Left lobe of liver (tissue), 2 donors: ENCODE data around the gene RIIAD1. TPM values are rescaled to one million over a fixed set of nuclear protein-coding genes. Genes with fewer than 3 reads are reported as not detected.

ENCODE experiments used
- ATAC-seq: fragments of 200-7000 bp; cut with Tn5 transposase; one replicate; pipeline ENCODE4 v1.9.1; 2020; ENCODE audit warnings: mild to moderate bottlenecking, moderate library complexity
- DNase-seq: peaks from one replicate; pipeline ENCODE4 v3.0.0-alpha.2; 2020; ENCODE audit warnings: low spot score
- total RNA-seq: library from RNA; stranded (reverse); gene quantifications from one replicate; pipeline ENCODE4 v1.2.1, GENCODE V29; 2021
- donor health status: DM: no; HTN: no; CAD: no; lungs with moderate emphysema.
- donor health status: DM: no; HTN: yes; CAD: no.

Gene RIIAD1
- total RNA-seq, 1 donor from 2014 or later: not detected

GRCh38 chr1:151710187-151710840 is 11.0 kb upstream of the RIIAD1 start:
- ATAC-seq: no peak
- DNase-seq: no peak

- DNase-seq (no peak), ATAC-seq (no peak)
Observed at GRCh38 chr1:151711044-151711800, 10.1 kb upstream of the RIIAD1 start.

GRCh38 chr1:151711951-151712350 is 9.4 kb upstream of the RIIAD1 start:
- ATAC-seq (no peak), DNase-seq (no peak)

DNA sequence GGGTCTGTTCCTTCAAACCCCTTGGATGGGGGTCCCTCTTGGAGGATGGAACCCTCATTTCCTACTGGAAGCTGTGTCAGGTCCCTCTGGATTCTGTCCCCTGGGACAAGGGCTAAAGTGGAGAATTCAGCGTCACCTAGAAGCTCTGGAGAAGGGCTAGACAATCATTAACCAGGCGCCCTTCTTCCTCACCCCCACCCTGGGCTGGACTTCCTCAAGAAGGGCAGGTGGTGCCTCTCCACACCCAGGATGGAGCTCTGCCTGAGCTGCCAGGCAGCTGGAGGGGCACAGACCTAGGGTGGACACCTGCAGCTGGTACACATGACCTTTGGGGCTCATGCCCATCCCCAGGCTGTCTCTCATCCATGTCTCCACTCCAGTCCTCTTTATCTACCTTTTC is 8.3 kb upstream of the RIIAD1 start:
- ATAC-seq: peak; percentile 15
- no peak for DNase-seq

- no peak for ATAC-seq
Observed at GRCh38 chr1:151713874-151714273, 7.4 kb upstream of the RIIAD1 start.

GRCh38 chr1:151714820-151715725 is 6.2 kb upstream of the RIIAD1 start:
- DNase-seq (no peak), ATAC-seq (no peak)

More at GRCh38 chr1:151713874-151714273, 7.4 kb upstream of the RIIAD1 start:
- DNase-seq: no peak

DNA sequence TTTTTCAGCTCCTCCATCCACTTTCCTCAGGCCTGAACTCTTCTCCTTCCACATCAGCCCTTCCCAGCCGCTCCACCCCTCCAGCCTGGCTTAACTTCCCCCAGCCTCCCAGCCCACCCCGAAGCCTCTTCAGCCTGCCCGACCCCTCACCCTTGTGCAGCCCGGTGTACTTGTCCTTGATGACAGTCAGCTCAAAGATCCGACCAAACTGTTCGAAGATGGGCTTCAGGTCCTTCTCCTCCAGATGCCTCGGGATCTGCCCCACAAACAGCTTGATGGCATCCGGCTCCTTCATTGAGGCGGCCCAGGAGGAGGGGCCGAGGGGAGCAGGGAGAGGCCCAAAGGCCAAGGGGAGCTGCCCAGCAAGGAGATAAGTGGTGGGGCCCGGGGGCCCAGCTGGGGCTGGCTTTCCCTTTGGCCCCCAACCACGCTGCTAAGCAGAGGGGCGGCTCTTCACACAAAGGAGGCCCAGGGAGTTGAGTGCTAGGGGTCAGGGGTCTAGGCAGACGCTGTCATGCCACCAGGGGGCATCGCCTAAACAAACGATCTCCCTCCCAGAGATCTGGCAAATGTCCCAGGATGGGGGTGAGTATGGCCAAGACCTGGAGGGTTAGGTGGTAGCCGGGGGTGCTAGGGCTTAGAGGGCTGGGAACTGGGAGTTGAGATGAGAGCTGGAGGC is 5.5 kb upstream of the RIIAD1 start:
- DNase-seq: no peak

GRCh38 chr1:151716405-151716762 is 4.9 kb upstream of the RIIAD1 start:
- no peak for DNase-seq
- ATAC-seq: no peak

More for the DNA sequence above, 5.5 kb upstream of the RIIAD1 start:
- no peak for ATAC-seq

GRCh38 chr1:151716771-151717631 is 4.3 kb upstream of the RIIAD1 start, which contains the start of gene CELF3:
CELF3 (minus strand) TSS chr1:151716803; CDS start chr1:151716020, 783 bp downstream.
- ATAC-seq (no peak), DNase-seq (no peak)

- ATAC-seq (no peak), DNase-seq (no peak)
Observed at GRCh38 chr1:151718011-151718431, 3.3 kb upstream of the RIIAD1 start.

DNA sequence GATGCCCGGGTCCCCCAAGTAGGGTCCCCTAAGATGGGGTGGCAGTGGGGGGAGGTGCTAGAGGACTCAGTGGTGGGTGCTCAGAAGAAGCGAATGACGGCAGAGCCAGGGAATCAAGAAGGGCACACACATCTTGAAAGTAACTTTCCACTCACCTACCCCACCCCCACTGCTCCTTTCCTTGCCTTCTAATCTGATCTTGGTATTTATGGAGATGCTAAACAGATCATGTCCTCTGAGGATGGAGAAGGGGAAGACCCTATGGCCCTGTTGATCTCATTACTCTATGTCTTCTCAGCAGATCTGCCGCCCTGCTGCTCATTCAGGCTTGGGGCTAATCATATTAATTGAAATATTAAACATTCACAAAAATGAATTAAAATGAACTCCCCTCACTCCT is 2.7 kb upstream of the RIIAD1 start:
- no peak for ATAC-seq
- no peak for DNase-seq

- ATAC-seq (no peak), DNase-seq (no peak)
Observed at GRCh38 chr1:151720125-151720524, 1.2 kb upstream of the RIIAD1 start.

GRCh38 chr1:151720554-151720953 is 768 bp upstream of the RIIAD1 start:
- ATAC-seq: peak; percentile 74
- DNase-seq: no peak

DNA sequence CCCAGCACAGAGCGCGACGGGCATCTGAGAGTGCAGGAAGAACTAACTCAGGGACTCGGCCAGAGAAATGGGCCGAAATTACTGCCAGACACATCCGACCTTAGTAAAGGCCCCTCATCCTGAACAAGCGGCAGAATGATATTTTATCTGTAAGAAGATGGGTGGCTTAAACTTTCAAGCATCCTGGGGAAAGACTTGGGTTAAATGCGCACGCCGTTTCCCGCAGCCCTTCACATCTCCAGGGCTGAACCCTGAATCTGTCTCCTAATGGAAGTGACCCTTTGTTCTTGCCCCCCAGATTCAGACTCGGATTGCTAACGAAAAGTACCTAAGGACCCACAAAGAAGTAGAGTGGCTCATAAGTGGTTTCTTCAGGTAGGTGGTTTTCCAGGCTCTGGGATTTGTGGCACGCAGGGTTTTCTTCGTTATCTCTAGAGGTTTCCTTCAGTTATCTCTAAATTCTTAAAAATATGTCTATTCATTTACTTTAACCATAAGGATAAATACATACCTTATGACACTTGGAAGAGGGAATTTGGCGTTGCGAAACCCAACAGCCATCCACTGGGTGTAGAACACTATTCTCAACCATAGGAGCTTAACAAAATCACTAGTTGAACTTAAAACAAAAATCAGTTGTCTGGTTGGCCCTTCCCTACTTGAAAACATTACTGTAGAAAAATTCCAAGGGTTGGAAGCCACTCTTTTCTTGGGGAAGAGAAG is 627 bp downstream of the RIIAD1 start:
- DNase-seq (no peak), ATAC-seq (no peak)

GRCh38 chr1:151723726-151724370 is 2.5 kb downstream of the RIIAD1 start:
- ATAC-seq: no peak

DNA sequence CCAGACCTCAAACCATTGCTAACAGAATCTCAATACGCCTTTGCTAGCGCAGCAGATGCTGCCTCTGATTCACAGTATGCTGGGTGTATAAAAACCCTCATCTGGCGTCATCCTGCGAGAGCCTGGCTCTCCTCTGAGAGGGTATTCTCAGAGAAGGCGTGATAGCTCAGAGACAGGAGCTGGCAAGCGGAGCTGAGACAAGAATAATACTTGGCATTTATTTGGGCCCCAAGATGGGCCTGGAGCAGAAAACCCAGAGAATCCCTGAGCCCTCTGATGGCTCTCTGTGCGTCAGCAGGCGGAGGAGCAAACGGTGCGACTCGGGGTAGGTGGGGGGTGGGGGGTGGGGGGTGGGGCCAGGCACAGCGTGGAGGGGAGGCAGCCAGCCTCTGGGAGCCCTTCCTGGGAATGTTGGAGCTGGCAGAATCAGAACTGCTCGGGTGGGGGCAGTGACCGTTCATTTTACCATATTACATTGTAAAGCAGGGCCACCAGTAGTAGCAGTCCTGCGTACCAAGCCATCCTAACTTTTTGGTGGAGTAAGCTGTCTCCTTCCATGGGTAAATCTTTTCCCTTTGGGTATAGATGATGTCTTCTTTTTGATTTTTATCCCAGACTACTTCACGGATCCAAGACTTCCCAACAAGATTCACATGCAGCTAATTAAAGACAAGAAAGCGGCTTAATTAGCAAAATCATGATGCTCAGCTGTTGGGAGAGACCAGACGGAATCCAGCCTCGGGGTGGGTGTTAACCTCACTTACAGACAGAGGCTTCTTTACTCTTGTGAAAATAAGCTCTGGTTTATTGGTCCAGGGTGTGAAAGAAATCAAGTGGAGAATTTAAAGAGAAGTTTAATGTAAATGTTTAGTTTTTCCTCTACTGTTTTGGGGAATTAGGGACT is 7.1 kb downstream of the RIIAD1 start:
- no peak for DNase-seq

More at GRCh38 chr1:151723726-151724370, 2.5 kb downstream of the RIIAD1 start:
- DNase-seq: no peak

GRCh38 chr1:151729157-151729965 is 8.0 kb downstream of the RIIAD1 start:
- peak; percentile 19 for DNase-seq
- ATAC-seq: peak; percentile 16

More for the DNA sequence above, 7.1 kb downstream of the RIIAD1 start:
- ATAC-seq: peak; percentile 40
